Lung (tissue), 12 donors: ENCODE results near the gene GFRA1. TPM values are rescaled to one million over a fixed set of nuclear protein-coding genes. Genes with fewer than 3 reads are reported as not detected.

ENCODE experiments used
- ATAC-seq: fragments of 200-7000 bp; cut with Tn5 transposase; one replicate; pipeline ENCODE4 v1.9.1; 2020; ENCODE audit warnings: moderate number of reproducible peaks; ENCODE audit not compliant: insufficient read depth, low FRiP score
- DNase-seq, 3 donors: peaks; one replicate each; pipeline ENCODE4 v3.0.0-alpha.2; 2013 to 2017
- H3K27ac ChIP-seq, 2 donors: one replicate each; pipeline ENCODE4 v1.5.1; 2013; ENCODE audit warnings: mild to moderate bottlenecking in 2 of 2, moderate library complexity in 2 of 2, control low read depth in 1 of 2, inconsistent platforms in 1 of 2, low read depth in 1 of 2, low read length in 1 of 2
- H3K27me3 ChIP-seq, 3 donors: one replicate each; pipeline ENCODE4 v1.5.1; 2013; ENCODE audit warnings: low read length in 2 of 3; ENCODE audit not compliant: control insufficient read depth in 3 of 3, insufficient read depth in 3 of 3
- H3K36me3 ChIP-seq, 4 donors: one replicate each; pipeline ENCODE4 v1.5.1; 2013; ENCODE audit warnings: low read length in 4 of 4, mild to moderate bottlenecking in 1 of 4, moderate library complexity in 1 of 4; ENCODE audit not compliant: control insufficient read depth in 4 of 4, insufficient read depth in 4 of 4
- H3K4me1 ChIP-seq, 5 donors: one replicate each; pipeline ENCODE4 v1.5.1; 2013; ENCODE audit warnings: low read length in 5 of 5, mild to moderate bottlenecking in 2 of 5, moderate library complexity in 1 of 5; ENCODE audit not compliant: control insufficient read depth in 5 of 5, insufficient read depth in 5 of 5
- H3K4me3 ChIP-seq: one replicate; pipeline ENCODE4 v1.5.1; 2013; ENCODE audit warnings: mild to moderate bottlenecking, control low read depth, moderate library complexity
- H3K9ac ChIP-seq, 2 donors: one replicate each; pipeline ENCODE4 v1.5.1; 2013; ENCODE audit warnings: low read length in 2 of 2, control low read depth in 1 of 2; ENCODE audit not compliant: insufficient read depth in 1 of 2
- H3K9me3 ChIP-seq, 4 donors: one replicate each; pipeline ENCODE4 v1.5.1; 2013; ENCODE audit warnings: low read length in 3 of 4, mild to moderate bottlenecking in 1 of 4, moderate library complexity in 1 of 4; ENCODE audit not compliant: control insufficient read depth in 4 of 4, insufficient read depth in 3 of 4
- CTCF ChIP-seq: IDR thresholded peaks from 2 replicates; pipeline ENCODE4 v1.5.1; 2012; ENCODE audit warnings: mild to moderate bottlenecking; ENCODE audit errors: control extremely low read depth, extremely low read depth
- WGBS, 2 donors: extraction: QIAGEN DNeasy Blood & Tissue Kit; methylation state at CpG; one replicate each; pipeline ENCODE4 v1.1.7; 2013; 5-methylcytosine and 5-hydroxymethylcytosine counted together
- polyA plus RNA-seq, 2 donors: library from polyadenylated mRNA; stranded (reverse); fragments of 200-250 nt; gene quantifications; one replicate each; pipeline ENCODE4 v1.2.1, GENCODE V29; 2013
- total RNA-seq, 2 donors: library from RNA; depleted of rRNA in 1 of 2; stranded (reverse); fragments of >200 nt in 1 of 2; gene quantifications; one replicate each; pipeline ENCODE4 v1.2.1, GENCODE V29; 2014 to 2021
- donor health status: control.
- donor health status: control.
- donor health status: Bipolar disorder and iron deficiency.
- donor health status: healthy.
- donor health status: DM: yes; HTN: yes; CAD: no.

Gene GFRA1
- total and polyA plus RNA-seq, 4 donors: 0.51 to 30.4 (median 1.4) TPM

GRCh38 chr10:116096526-116096925 lies 176.5 kb downstream of the GFRA1 start:
- Histone ChIP-seq H3K36me3 (no peaks in the 10 kb centered on the region), H3K27me3 (no peaks in the 10 kb centered on the region), H3K27ac (no peak overlapping the region), H3K9me3 (no peaks in the 10 kb centered on the region), H3K9ac (no peak overlapping the region), H3K4me3 (no peak overlapping the region), H3K4me1 (no peaks in the 10 kb centered on the region)
- ATAC-seq: no peak
- WGBS, 2 donors: 80 to 81% methylated on average over 13 of the region's 13 CpGs
- TF ChIP-seq CTCF: no peak
- DNase-seq: no peak

GRCh38 chr10:116094356-116094755 lies 178.7 kb downstream of the GFRA1 start:
- Histone ChIP-seq H3K4me3 (no peak overlapping the region), H3K4me1 (no peaks in the 10 kb centered on the region), H3K36me3 (no peaks in the 10 kb centered on the region), H3K27me3 (no peaks in the 10 kb centered on the region), H3K9ac (no peak overlapping the region), H3K9me3 (no peaks in the 10 kb centered on the region), H3K27ac (no peak overlapping the region)
- DNase-seq: no peak
- TF ChIP-seq CTCF: no peak
- no peak for ATAC-seq
- 77 to 84% methylated on average over 6 of the region's 6 CpGs for WGBS, 2 donors

DNA sequence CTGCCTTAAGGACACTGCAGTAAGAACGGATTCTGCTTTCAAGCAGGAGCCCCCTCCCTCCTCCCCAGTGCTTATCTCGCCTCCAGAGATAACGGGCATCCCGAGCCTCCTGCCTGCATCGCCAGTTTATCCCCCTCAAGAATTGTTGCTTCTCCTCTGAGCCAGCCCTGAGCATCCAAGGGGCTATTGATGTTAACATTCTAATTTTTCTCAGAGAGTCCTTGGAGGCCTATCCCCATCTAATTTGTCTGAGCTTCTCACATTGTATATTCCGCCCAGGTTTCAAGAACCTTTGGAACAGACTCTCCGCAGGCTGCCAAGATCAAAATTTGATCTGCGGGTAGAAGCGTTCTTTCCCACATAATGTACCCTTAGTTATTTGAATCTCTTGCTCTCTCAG lies 180.0 kb downstream of the GFRA1 start:
- Histone ChIP-seq H3K9ac (no peak overlapping the region), H3K4me1 (no peaks in the 10 kb centered on the region), H3K9me3 (no peaks in the 10 kb centered on the region), H3K4me3 (no peak overlapping the region), H3K36me3 (no peaks in the 10 kb centered on the region), H3K27me3 (no peaks in the 10 kb centered on the region), H3K27ac (no peak overlapping the region)
- WGBS, 2 donors: 82 to 85% methylated on average over 9 of the region's 9 CpGs
- no peak for TF ChIP-seq CTCF
- DNase-seq (no peak), ATAC-seq (no peak)

DNA sequence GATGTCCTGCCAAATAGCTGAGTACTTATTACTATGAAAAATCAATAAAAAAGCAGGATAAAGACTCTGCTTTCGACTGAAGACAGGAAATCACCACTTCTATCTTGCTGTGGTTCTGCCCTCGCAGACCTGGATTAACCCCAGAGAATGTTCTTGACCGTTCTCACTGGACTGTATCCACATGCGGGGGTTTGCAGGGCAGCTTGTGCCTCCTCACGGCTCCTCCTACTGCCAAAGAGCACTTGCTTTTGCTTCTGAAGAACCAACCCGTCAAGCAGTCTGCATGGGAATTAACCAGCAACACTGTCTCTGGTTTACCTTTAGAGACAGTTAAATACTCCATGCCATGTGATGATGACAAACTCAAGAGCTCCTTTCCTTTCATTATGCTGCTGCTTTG lies 184.0 kb downstream of the GFRA1 start:
- 73 to 84% methylated on average over 6 of the region's 6 CpGs for WGBS, 2 donors

More for the DNA sequence above, 184.0 kb downstream of the GFRA1 start:
- DNase-seq (no peak), ATAC-seq (no peak)
- peaks cover 0 to 1% (median 0%) of the 10 kb centered on the region in 5 donors for H3K4me1 ChIP-seq
- no peaks in the 10 kb centered on the region for H3K9me3 ChIP-seq
- no peaks in the 10 kb centered on the region for H3K27me3 ChIP-seq
- H3K4me3 ChIP-seq: no peak overlapping the region
- no peaks in the 10 kb centered on the region for H3K36me3 ChIP-seq
- H3K9ac ChIP-seq: no peak overlapping the region
- TF ChIP-seq CTCF: no peak
- no peak overlapping the region for H3K27ac ChIP-seq
